HepG2 (cell line): ENCODE measurements around the gene SLC16A1. TPM values are rescaled to one million over a fixed set of nuclear protein-coding genes. Genes with fewer than 3 reads are reported as not detected.

Experiments used
- CBX1 ChIP-seq: IDR thresholded peaks from one replicate; pipeline ENCODE4 v1.6.1; 2016; ENCODE audit warnings: antibody characterized with exemption, low read depth
- ETV6 ChIP-seq: sonication (generic); formaldehyde crosslinking; conservative IDR thresholded peaks from 2 replicates; pipeline ENCODE4 v1.4.0; 2020; ENCODE audit warnings: missing genetic modification reagents
- HMG20A ChIP-seq: IDR thresholded peaks from 2 replicates; pipeline ENCODE4 v1.6.1; 2016; ENCODE audit warnings: borderline replicate concordance
- HOXA3 ChIP-seq: sonication (generic); formaldehyde crosslinking; IDR thresholded peaks from 2 replicates; pipeline ENCODE4 v1.5.0; 2020; ENCODE audit warnings: missing genetic modification reagents
- MYNN ChIP-seq: sonication (generic); formaldehyde crosslinking; IDR thresholded peaks from 2 replicates; pipeline ENCODE4 v1.4.0; 2020; ENCODE audit warnings: mild to moderate bottlenecking, low read depth, missing genetic modification reagents
- RFXAP ChIP-seq: sonication (generic); formaldehyde crosslinking; IDR thresholded peaks from 2 replicates; pipeline ENCODE4 v1.4.0; 2020; ENCODE audit warnings: missing genetic modification reagents, borderline replicate concordance
- SALL1 ChIP-seq: sonication (generic); formaldehyde crosslinking; IDR thresholded peaks from 2 replicates; pipeline ENCODE4 v1.8.0; 2022; ENCODE audit warnings: mild to moderate bottlenecking, missing genetic modification reagents
- TCF12 ChIP-seq, 2 experiments: fragments of 450-650 bp in 1 of 2; sonication (generic) in 1 of 2; formaldehyde crosslinking in 1 of 2; IDR thresholded peaks; 2 replicates each; pipeline versions ENCODE4 v1.6.1 to v1.8.0; 2017 to 2022; ENCODE audit warnings: antibody characterized with exemption in 1 of 2, mild to moderate bottlenecking in 1 of 2, missing genetic modification reagents in 1 of 2, moderate library complexity in 1 of 2
- ZNF10 ChIP-seq: sonication (generic); formaldehyde crosslinking; IDR thresholded peaks from 2 replicates; pipeline ENCODE4 v1.4.0; 2020; ENCODE audit warnings: mild to moderate bottlenecking, low read depth, missing genetic modification reagents, borderline replicate concordance
- ZNF138 ChIP-seq: sonication (generic); formaldehyde crosslinking; IDR thresholded peaks from 2 replicates; pipeline ENCODE4 v1.5.0; 2020; ENCODE audit warnings: mild to moderate bottlenecking, low read depth, missing genetic modification reagents
- ZNF205 ChIP-seq: IDR thresholded peaks from 2 replicates; pipeline ENCODE4 v1.6.1; 2018; ENCODE audit warnings: missing biosample characterization, missing genetic modification reagents
- ZNF230 ChIP-seq: sonication (generic); formaldehyde crosslinking; IDR thresholded peaks from 2 replicates; pipeline ENCODE4 v1.4.0; 2020; ENCODE audit warnings: mild to moderate bottlenecking, missing genetic modification reagents
- ZNF737 ChIP-seq: sonication (generic); formaldehyde crosslinking; IDR thresholded peaks from 2 replicates; pipeline ENCODE4 v1.5.0; 2020; ENCODE audit warnings: missing genetic modification reagents, mild to moderate bottlenecking, borderline replicate concordance
- ZNF83 ChIP-seq: sonication (generic); formaldehyde crosslinking; IDR thresholded peaks from 2 replicates; pipeline ENCODE4 v1.4.0; 2020; ENCODE audit warnings: missing genetic modification reagents, mild to moderate bottlenecking, borderline replicate concordance
- polyA plus RNA-seq, 8 experiments: library from polyadenylated mRNA; depleted of rRNA in 3 of 8; stranded (reverse) in 7 of 8; unstranded in 1 of 8; fragments of >200 nt; fragmentation: Illumina TruSeq in 4 of 8; extraction: Trizol in 4 of 8; gene quantifications; 2 replicates each; pipeline versions ENCODE4 v1.2.1 to v1.2.3, GENCODE V29; 2011 to 2016; ENCODE audit warnings: low read depth in 4 of 8, missing spikeins in 1 of 8, mixed read lengths in 1 of 8; ENCODE audit not compliant: insufficient read depth in 1 of 8
- total RNA-seq, 5 experiments: library from RNA; depleted of rRNA; stranded (reverse); fragments of >200 nt; fragmentation: Illumina TruSeq; extraction: Trizol; gene quantifications; 2 replicates each; pipeline ENCODE4 v1.2.3, GENCODE V29; 2016; ENCODE audit warnings: low read depth in 1 of 5
- TF ChIP-seq, protein P1 (sequence below): IDR thresholded peaks from 2 replicates; pipeline ENCODE4 v1.6.1; 2018; ENCODE audit warnings: missing genetic modification reagents
- TF ChIP-seq, protein P2 (sequence below): sonication (generic); formaldehyde crosslinking; IDR thresholded peaks from 2 replicates; pipeline ENCODE4 v1.4.0; 2020; ENCODE audit warnings: missing genetic modification reagents, borderline replicate concordance
- TF ChIP-seq, protein P3 (sequence below): sonication (generic); formaldehyde crosslinking; IDR thresholded peaks from 2 replicates; pipeline ENCODE4 v1.5.0; 2020; ENCODE audit warnings: missing genetic modification reagents
- TF ChIP-seq, protein P4 (sequence below): sonication (generic); formaldehyde crosslinking; IDR thresholded peaks from 2 replicates; pipeline ENCODE4 v1.5.1; 2020; ENCODE audit warnings: missing genetic modification reagents, mild to moderate bottlenecking, borderline replicate concordance
- TF ChIP-seq, protein P5 (sequence below): sonication (generic); formaldehyde crosslinking; IDR thresholded peaks from 2 replicates; pipeline ENCODE4 v1.4.0; 2020; ENCODE audit warnings: low read depth, mild to moderate bottlenecking, missing genetic modification reagents
- TF ChIP-seq, protein P6 (sequence below): sonication (generic); formaldehyde crosslinking; IDR thresholded peaks from 2 replicates; pipeline ENCODE4 v1.4.0; 2020; ENCODE audit warnings: mild to moderate bottlenecking, low read depth, missing genetic modification reagents

Gene SLC16A1
- total and polyA plus RNA-seq, 2 of the 13 experiments (the other 11 are each of a cell fraction or from before 2014, with no cell fraction given), result 106 to 142 TPM

DNA sequence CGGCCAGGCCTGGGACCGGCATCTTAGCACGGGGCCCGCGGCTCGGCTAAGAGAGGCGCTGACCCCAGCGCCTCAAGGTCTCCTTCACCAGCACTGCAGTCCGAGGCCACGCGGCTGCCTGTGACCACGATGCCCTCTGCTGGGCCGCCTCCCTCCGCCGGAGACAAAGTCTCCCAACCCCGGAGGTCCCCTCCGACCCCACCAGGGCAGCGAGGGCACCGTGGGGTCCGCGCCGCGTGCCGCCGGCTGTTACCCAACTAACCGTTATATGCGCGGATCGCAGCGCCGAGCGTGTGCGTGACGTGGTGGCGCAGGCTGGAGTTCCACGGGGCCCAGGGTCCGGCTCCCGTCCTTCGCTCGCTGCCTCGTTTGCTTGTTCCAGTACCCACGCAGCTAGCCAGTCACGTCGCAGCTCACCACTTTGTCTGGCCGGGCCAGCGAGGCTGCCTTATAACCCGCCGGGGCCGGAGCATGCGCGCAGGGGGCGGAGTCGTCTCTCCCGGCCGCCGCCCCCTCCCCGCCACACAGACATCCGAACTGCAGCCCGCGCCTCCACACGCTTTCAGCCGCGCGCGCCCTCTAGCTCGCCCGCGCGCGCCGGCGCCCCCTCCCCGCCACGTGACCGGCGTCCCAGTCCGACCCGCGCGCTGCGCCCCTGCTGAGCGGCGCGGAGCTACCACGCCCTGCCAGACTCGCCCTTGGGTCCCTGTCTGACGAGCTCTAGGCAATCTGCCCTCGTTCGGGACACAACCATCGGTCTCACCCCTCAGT, at the start of gene SLC16A1 (continued):
- peak; percentile 29; the same call in 1 of the 2 replicates for TF ChIP-seq ZNF83 (CRISPR knock-in tag)
- TF ChIP-seq, protein P1, sequence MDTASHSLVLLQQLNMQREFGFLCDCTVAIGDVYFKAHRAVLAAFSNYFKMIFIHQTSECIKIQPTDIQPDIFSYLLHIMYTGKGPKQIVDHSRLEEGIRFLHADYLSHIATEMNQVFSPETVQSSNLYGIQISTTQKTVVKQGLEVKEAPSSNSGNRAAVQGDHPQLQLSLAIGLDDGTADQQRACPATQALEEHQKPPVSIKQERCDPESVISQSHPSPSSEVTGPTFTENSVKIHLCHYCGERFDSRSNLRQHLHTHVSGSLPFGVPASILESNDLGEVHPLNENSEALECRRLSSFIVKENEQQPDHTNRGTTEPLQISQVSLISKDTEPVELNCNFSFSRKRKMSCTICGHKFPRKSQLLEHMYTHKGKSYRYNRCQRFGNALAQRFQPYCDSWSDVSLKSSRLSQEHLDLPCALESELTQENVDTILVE (CRISPR knock-in tag), result no peak
- peak; percentile 70; the same call in 1 of the 2 replicates for TF ChIP-seq HOXA3
- peak; percentile 56; the same call in 1 of the 2 replicates for TF ChIP-seq RFXAP (CRISPR knock-in tag)
- 0 out of 2 replicates have a peak, but pooled peaks have one; percentile 38 for TF ChIP-seq ZNF205
- TF ChIP-seq CBX1, result peak; percentile 51
- peak; percentile 87 for TF ChIP-seq SALL1
- peak; percentile 82; the same call in 1 of the 2 replicates for TF ChIP-seq ZNF138 (CRISPR knock-in tag)
- 0 out of 2 replicates have a peak, but pooled peaks have one; percentile 53 for TF ChIP-seq MYNN (CRISPR knock-in tag)
- peak; percentile 75; the same call in 1 of the 2 replicates for TF ChIP-seq ZNF230 (CRISPR knock-in tag)
- TF ChIP-seq ZNF10, result no peak
- TF ChIP-seq, protein P2, sequence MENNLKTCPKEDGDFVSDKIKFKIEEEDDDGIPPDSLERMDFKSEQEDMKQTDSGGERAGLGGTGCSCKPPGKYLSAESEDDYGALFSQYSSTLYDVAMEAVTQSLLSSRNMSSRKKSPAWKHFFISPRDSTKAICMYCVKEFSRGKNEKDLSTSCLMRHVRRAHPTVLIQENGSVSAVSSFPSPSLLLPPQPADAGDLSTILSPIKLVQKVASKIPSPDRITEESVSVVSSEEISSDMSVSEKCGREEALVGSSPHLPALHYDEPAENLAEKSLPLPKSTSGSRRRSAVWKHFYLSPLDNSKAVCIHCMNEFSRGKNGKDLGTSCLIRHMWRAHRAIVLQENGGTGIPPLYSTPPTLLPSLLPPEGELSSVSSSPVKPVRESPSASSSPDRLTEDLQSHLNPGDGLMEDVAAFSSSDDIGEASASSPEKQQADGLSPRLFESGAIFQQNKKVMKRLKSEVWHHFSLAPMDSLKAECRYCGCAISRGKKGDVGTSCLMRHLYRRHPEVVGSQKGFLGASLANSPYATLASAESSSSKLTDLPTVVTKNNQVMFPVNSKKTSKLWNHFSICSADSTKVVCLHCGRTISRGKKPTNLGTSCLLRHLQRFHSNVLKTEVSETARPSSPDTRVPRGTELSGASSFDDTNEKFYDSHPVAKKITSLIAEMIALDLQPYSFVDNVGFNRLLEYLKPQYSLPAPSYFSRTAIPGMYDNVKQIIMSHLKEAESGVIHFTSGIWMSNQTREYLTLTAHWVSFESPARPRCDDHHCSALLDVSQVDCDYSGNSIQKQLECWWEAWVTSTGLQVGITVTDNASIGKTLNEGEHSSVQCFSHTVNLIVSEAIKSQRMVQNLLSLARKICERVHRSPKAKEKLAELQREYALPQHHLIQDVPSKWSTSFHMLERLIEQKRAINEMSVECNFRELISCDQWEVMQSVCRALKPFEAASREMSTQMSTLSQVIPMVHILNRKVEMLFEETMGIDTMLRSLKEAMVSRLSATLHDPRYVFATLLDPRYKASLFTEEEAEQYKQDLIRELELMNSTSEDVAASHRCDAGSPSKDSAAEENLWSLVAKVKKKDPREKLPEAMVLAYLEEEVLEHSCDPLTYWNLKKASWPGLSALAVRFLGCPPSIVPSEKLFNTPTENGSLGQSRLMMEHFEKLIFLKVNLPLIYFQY (CRISPR knock-in tag), result peak; percentile 41; the same call in 1 of the 2 replicates
- TF ChIP-seq, protein P3, sequence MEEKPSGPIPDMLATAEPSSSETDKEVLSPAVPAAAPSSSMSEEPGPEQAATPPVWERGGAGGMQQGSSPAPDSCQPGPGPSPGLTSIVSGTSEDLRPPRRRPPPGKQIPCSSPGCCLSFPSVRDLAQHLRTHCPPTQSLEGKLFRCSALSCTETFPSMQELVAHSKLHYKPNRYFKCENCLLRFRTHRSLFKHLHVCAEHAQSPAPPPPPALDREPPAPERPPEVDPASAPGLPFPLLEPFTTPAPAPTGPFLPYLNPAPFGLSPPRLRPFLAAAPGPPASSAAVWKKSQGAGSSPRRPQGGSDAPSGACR, result peak; percentile 76; the same call in 1 of the 2 replicates
- peak; percentile 2; the same call in 1 of the 2 replicates for TF ChIP-seq ZNF737 (CRISPR knock-in tag)
- TF ChIP-seq ETV6 (CRISPR knock-in tag), result no peak
- TF ChIP-seq, protein P4, sequence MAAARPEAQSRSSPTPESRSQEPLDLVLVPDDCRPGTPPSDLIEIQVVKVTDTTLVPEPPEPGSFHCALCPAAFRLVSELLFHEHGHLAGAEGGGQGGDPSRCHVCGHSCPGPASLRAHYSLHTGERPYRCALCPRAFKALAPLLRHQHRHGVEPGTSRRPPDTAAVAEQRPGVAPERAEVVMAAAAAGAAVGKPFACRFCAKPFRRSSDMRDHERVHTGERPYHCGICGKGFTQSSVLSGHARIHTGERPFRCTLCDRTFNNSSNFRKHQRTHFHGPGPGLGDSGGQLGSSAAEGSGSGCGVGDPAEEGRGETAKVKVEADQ (CRISPR knock-in tag), result no peak
- no peak for TF ChIP-seq TCF12 (IDR thresholded peaks at IDR 0.05)
- 0 out of 2 replicates have a peak, but pooled peaks have one; percentile 50 for TF ChIP-seq TCF12 (CRISPR knock-in tag; IDR thresholded peaks at IDR 0.05)
- TF ChIP-seq HMG20A (CRISPR knock-in tag), result peak; percentile 12
- TF ChIP-seq, protein P5, sequence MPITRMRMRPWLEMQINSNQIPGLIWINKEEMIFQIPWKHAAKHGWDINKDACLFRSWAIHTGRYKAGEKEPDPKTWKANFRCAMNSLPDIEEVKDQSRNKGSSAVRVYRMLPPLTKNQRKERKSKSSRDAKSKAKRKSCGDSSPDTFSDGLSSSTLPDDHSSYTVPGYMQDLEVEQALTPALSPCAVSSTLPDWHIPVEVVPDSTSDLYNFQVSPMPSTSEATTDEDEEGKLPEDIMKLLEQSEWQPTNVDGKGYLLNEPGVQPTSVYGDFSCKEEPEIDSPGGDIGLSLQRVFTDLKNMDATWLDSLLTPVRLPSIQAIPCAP (CRISPR knock-in tag), result no peak
- TF ChIP-seq, protein P6, sequence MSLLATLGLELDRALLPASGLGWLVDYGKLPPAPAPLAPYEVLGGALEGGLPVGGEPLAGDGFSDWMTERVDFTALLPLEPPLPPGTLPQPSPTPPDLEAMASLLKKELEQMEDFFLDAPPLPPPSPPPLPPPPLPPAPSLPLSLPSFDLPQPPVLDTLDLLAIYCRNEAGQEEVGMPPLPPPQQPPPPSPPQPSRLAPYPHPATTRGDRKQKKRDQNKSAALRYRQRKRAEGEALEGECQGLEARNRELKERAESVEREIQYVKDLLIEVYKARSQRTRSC (CRISPR knock-in tag), result no peak
